HepG2 (cell line): ENCODE data around the gene NFE2L1. TPM values are rescaled to one million over a fixed set of nuclear protein-coding genes. Genes with fewer than 3 reads are reported as not detected.

Experiments
- ATAC-seq: fragments of 200-7000 bp; cut with Tn5 transposase; 3 replicates; pipeline ENCODE4 v1.9.1; 2020; ENCODE audit warnings: mild to moderate bottlenecking, moderate library complexity
- BruUV-seq: library from RNA; stranded (reverse); fragments of 400-500 nt; replicated peaks from 2 replicates; lab custom pipeline; 2021; lab: Mats Ljungman, UMichigan
- CTCF ChIA-PET: fragments of 300-600 bp; formaldehyde crosslinking; extraction: SDS; loops from one replicate; lab custom pipeline; 2021; ENCODE audit warnings: low total read pairs, inconsistent platforms, low intra/inter-chr PET ratio; lab: Yijun Ruan, JAX
- POLR2A ChIA-PET: fragments of 350-600 bp; sonication (Branson Sonifier 250); formaldehyde crosslinking; loops from one replicate; lab custom pipeline; 2020; ENCODE audit warnings: antibody characterized with exemption, inconsistent platforms; lab: Yijun Ruan, JAX
- DNase-seq: peaks from one replicate; pipeline ENCODE4 v3.0.0-alpha.2; 2015; ENCODE audit warnings: low spot score
- FAIRE-seq: peaks from 3 replicates; lab custom pipeline; 2011; peaks lifted over from hg19 to GRCh38; lab: Jason Lieb, UNC
- H2AFZ ChIP-seq: one replicate; pipeline ENCODE4 v1.6.1; 2011; ENCODE audit warnings: low read length, inconsistent platforms
- H3K27ac ChIP-seq: fragments of 300-600 bp; 3 replicates; pipeline ENCODE4 v1.8.0; 2011; ENCODE audit warnings: mixed run types, mild to moderate bottlenecking, mixed read lengths, low read length, inconsistent platforms; ENCODE audit not compliant: insufficient read depth; ENCODE audit errors: extremely low read length
- H3K27me3 ChIP-seq, 2 experiments: fragments of 200-600 bp in 1 of 2; 2 replicates in 1 of 2; 3 replicates in 1 of 2; pipeline versions ENCODE4 v1.6.0 to v1.8.0; 2011; ENCODE audit warnings: low read length in 2 of 2, mild to moderate bottlenecking in 2 of 2, moderate library complexity in 2 of 2, inconsistent platforms in 1 of 2; ENCODE audit not compliant: insufficient read depth in 2 of 2, control insufficient read depth in 1 of 2
- H3K36me3 ChIP-seq, 2 experiments: fragments of 200-600 bp in 1 of 2; replicated peaks in 1 of 2; 2 replicates in 1 of 2; 3 replicates in 1 of 2; pipeline versions ENCODE4 v1.5.1 to v1.8.0; 2011; ENCODE audit warnings: low read length in 2 of 2, inconsistent platforms in 1 of 2; ENCODE audit not compliant: insufficient read depth in 2 of 2, control insufficient read depth in 1 of 2
- H3K4me1 ChIP-seq: 2 replicates; pipeline ENCODE4 v1.5.1; 2012; ENCODE audit warnings: low read length, inconsistent platforms; ENCODE audit not compliant: insufficient read depth
- H3K4me2 ChIP-seq: 2 replicates; pipeline ENCODE4 v1.6.0; 2011; ENCODE audit warnings: low read depth, low read length, inconsistent platforms
- H3K4me3 ChIP-seq, 3 experiments: fragments of 200-600 bp in 1 of 3; sonication (generic), shearing (Covaris generic) in 1 of 3; replicated peaks in 1 of 3; 2 replicates each; pipeline ENCODE4 v1.5.1; 2011 to 2016; ENCODE audit warnings: low read length in 3 of 3, inconsistent platforms in 2 of 3, low read depth in 2 of 3, mild to moderate bottlenecking in 2 of 3, control low read depth in 1 of 3, mixed read lengths in 1 of 3; ENCODE audit not compliant: insufficient read depth in 1 of 3
- H3K79me2 ChIP-seq: one replicate; pipeline ENCODE4 v1.6.1; 2011; ENCODE audit warnings: low read length, inconsistent platforms; ENCODE audit not compliant: insufficient read depth
- H3K9ac ChIP-seq: 2 replicates; pipeline ENCODE4 v1.6.0; 2011; ENCODE audit warnings: mild to moderate bottlenecking, low read depth, low read length, inconsistent platforms; ENCODE audit not compliant: insufficient read depth
- H3K9me3 ChIP-seq: 2 replicates; pipeline ENCODE4 v1.5.1; 2012; ENCODE audit warnings: mild to moderate bottlenecking, low read length
- H4K20me1 ChIP-seq: 2 replicates; pipeline ENCODE4 v1.6.0; 2011; ENCODE audit warnings: inconsistent platforms, mild to moderate bottlenecking, low read length, moderate library complexity; ENCODE audit not compliant: insufficient read depth
- ARNT ChIP-seq: fragments of 450-650 bp; IDR thresholded peaks from 2 replicates; pipeline ENCODE4 v1.6.1; 2017
- FOXA1 ChIP-seq, 2 experiments: fragments of 450-650 bp in 1 of 2; sonication (generic) in 1 of 2; formaldehyde crosslinking in 1 of 2; IDR thresholded peaks; 2 replicates each; pipeline versions ENCODE4 v1.4.0 to v1.6.1; 2016 to 2020; ENCODE audit warnings: missing genetic modification reagents in 1 of 2
- MBNL3 ChIP-seq: fragments of 250-450 bp; sonication (Bioruptor Pico); conservative IDR thresholded peaks from 2 replicates; pipeline ENCODE4 v1.8.0; 2022; ENCODE audit warnings: mild to moderate bottlenecking, inconsistent platforms
- RFX5 ChIP-seq: IDR thresholded peaks from 2 replicates; pipeline ENCODE4 v1.6.1; 2011; ENCODE audit warnings: low read depth, low read length, improper control_type of control experiment
- SOX5 ChIP-seq: IDR thresholded peaks from 2 replicates; pipeline ENCODE4 v1.6.1; 2016; ENCODE audit warnings: borderline replicate concordance
- SP2 ChIP-seq: sonication (generic); formaldehyde crosslinking; IDR thresholded peaks from 2 replicates; pipeline ENCODE4 v1.5.1; 2020; ENCODE audit warnings: mild to moderate bottlenecking, missing genetic modification reagents
- TAF15 ChIP-seq: fragments of 200-400 bp; formaldehyde crosslinking; IDR thresholded peaks from one replicate; pipeline ENCODE4 v1.6.1; 2018; ENCODE audit warnings: mild to moderate bottlenecking, low read depth, low read length; ENCODE audit not compliant: poor library complexity, severe bottlenecking
- TBP ChIP-seq: sonication (generic); formaldehyde crosslinking; IDR thresholded peaks from 2 replicates; pipeline ENCODE4 v1.5.0; 2020; ENCODE audit warnings: missing genetic modification reagents
- ZMYM3 ChIP-seq: sonication (generic); formaldehyde crosslinking; IDR thresholded peaks from 2 replicates; pipeline ENCODE4 v1.5.1; 2020; ENCODE audit warnings: mild to moderate bottlenecking, missing genetic modification reagents
- ZNF768 ChIP-seq: sonication (generic); formaldehyde crosslinking; IDR thresholded peaks from 2 replicates; pipeline ENCODE4 v1.4.0; 2020; ENCODE audit warnings: missing genetic modification reagents
- ZNF777 ChIP-seq: sonication (generic); formaldehyde crosslinking; IDR thresholded peaks from 2 replicates; pipeline ENCODE4 v1.4.0; 2020; ENCODE audit warnings: missing genetic modification reagents
- WGBS: methylation state at CpG from one replicate; pipeline ENCODE4 v1.1.6; 2017; ENCODE audit warnings: low lambda C conversion rate; 5-methylcytosine and 5-hydroxymethylcytosine counted together
- in situ Hi-C: cut with HindIII; loops from 2 replicates; pipeline ENCODE4 v1.10.0; 2017; ENCODE audit warnings: low pct_unique_long_range_greater_than_20kb; ENCODE audit not compliant: extremely low pct_ligation_motif_present
- intact Hi-C: fragments of 100-400 bp; cut with micrococcal nuclease; formaldehyde crosslinking; loops from one replicate; pipeline ENCODE4 v1.10.0; 2022; ENCODE audit not compliant: unreplicated experiment
- polyA plus RNA-seq, 8 experiments: library from polyadenylated mRNA; depleted of rRNA in 3 of 8; stranded (reverse) in 7 of 8; unstranded in 1 of 8; fragments of >200 nt; fragmentation: Illumina TruSeq in 4 of 8; extraction: Trizol in 4 of 8; gene quantifications; 2 replicates each; pipeline versions ENCODE4 v1.2.1 to v1.2.3, GENCODE V29; 2011 to 2016; ENCODE audit warnings: low read depth in 4 of 8, missing spikeins in 1 of 8, mixed read lengths in 1 of 8; ENCODE audit not compliant: insufficient read depth in 1 of 8
- total RNA-seq, 5 experiments: library from RNA; depleted of rRNA; stranded (reverse); fragments of >200 nt; fragmentation: Illumina TruSeq; extraction: Trizol; gene quantifications; 2 replicates each; pipeline ENCODE4 v1.2.3, GENCODE V29; 2016; ENCODE audit warnings: low read depth in 1 of 5
- TF ChIP-seq, protein P1 (sequence below): sonication (generic); formaldehyde crosslinking; IDR thresholded peaks from 2 replicates; pipeline ENCODE4 v1.5.0; 2020; ENCODE audit warnings: mild to moderate bottlenecking, missing genetic modification reagents
- TF ChIP-seq, protein P2 (sequence below): fragments of 450-650 bp; IDR thresholded peaks from 2 replicates; pipeline ENCODE4 v1.6.1; 2016
- TF ChIP-seq, protein P3 (sequence below): sonication (generic); formaldehyde crosslinking; IDR thresholded peaks from 2 replicates; pipeline ENCODE4 v1.4.0; 2020; ENCODE audit warnings: missing genetic modification reagents

The NFE2L1 gene
- total and polyA plus RNA-seq, 2 of the 13 experiments (the other 11 are each of a cell fraction or from before 2014, with no cell fraction given): 67.0 to 234 TPM

DNA sequence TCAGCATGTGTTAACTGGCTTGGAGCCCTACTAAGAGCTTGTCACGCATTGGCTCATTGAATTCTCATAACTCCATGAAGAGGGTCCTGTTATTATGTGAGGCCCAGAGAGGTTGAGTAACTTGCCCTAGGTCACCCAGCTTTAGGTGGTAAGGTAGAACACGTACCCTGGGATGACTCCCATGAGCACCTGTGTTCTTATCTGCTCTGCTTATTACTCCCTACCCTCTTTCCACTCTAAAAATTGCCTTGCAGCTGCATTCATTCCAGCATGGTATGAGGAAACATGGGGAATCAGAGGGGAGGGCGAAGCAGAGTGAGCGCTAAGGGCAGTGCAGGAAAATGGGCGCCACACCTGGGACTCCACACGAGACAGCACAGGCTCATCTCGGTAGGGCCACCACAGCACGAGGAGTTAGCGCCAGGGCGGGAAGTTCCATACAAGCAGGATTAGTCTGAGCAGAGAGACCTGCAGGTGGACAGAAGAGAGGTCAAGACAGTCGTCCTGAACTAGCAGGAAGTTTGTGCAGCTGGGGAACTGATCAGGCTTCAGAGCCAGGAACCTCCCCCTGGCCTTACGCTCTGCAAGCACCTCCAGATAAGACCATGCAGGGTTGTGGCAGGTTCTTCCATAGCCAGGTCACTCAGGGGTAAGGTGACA is 20.7 kb upstream of the NFE2L1 start:
- H3K27me3 ChIP-seq: peaks cover 3 to 28% of the 10 kb centered on the region in 2 experiments; a peak in 4 of 5 replicates
- no peak overlapping the region for H3K4me3 ChIP-seq
- no peak overlapping the region for H3K4me2 ChIP-seq
- in situ Hi-C loops (loop anchor here (5.0 to 10.0 kb wide), 4 partner anchors 45 to 585 kb away; partner anchors contain the start of gene HOXB7), intact Hi-C loops (loop anchor here (5.0 to 10.0 kb wide), 2 partner anchors 427 to 590 kb away; partner anchors contain the start of gene HOXB8)
- H4K20me1 ChIP-seq: no peaks in the 10 kb centered on the region
- no peaks in the 10 kb centered on the region for H3K79me2 ChIP-seq
- no peak overlapping the region for H3K27ac ChIP-seq
- no peak overlapping the region for H3K9ac ChIP-seq
- no peaks in the 10 kb centered on the region for H3K36me3 ChIP-seq
- 42% methylated on average over 12 of the region's 12 CpGs for WGBS
- peaks cover 41% of the 10 kb centered on the region for H3K4me1 ChIP-seq
- no peak for FAIRE-seq
- BruUV-seq: no TSS peak
- DNase-seq: no peak
- no peaks in the 10 kb centered on the region for H3K9me3 ChIP-seq
- POLR2A ChIA-PET: interaction anchor here (1.2 to 3.6 kb wide), 4 partner anchors 21 to 57 kb away, joined by 4 to 35 read pairs (median 8); partner anchors contain the start of genes CDK5RAP3 and NFE2L1
- ATAC-seq: no peak
- H2AFZ ChIP-seq: no peak overlapping the region
- no peak for TF ChIP-seq ZNF777
- TF ChIP-seq SOX5 (CRISPR knock-in tag): no peak
- peak; percentile 56; the same call in 1 of the 2 replicates for TF ChIP-seq ZNF768 (CRISPR knock-in tag)
- TF ChIP-seq ZMYM3 (CRISPR knock-in tag): peak; percentile 44; the same call in 1 of the 2 replicates
- CTCF ChIA-PET: interaction anchor here (4.1 kb wide), 1 partner anchor 46 kb away, joined by 127 read pairs; no protein-coding TSS in a partner anchor

DNA sequence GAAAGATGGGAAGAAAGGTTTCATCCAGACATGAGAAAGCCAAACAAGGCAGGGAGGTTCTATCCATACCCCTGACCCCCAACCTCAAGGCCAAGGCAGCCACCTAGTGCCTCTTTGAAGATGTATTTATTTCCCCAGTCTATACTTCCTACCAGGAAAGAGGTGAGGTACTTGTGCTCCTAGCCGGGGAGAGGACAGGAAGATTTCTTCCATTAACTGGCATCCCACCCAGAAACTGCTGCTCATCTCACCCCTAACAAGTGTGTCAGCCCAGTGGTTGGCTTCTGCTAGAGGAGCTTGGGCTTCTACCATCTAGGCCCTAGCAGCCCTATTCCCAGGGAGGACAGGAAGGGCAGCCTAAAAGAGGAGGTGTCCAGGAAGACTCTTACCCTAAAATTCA is 19.4 kb upstream of the NFE2L1 start:
- ATAC-seq (no peak), FAIRE-seq (no peak), DNase-seq (no peak)
- BruUV-seq: no TSS peak
- WGBS: 25% methylated on average over 1 of the region's 1 CpG
- no peak overlapping the region for H3K9ac ChIP-seq
- no peak overlapping the region for H3K4me3 ChIP-seq
- H3K4me1 ChIP-seq: peaks cover 31% of the 10 kb centered on the region
- ChIA-PET CTCF (no interaction called here), POLR2A (no interaction called here)
- no peak overlapping the region for H3K4me2 ChIP-seq
- H2AFZ ChIP-seq: no peak overlapping the region
- no peaks in the 10 kb centered on the region for H3K36me3 ChIP-seq
- H3K27me3 ChIP-seq: peaks cover 1 to 37% of the 10 kb centered on the region in 2 experiments; a peak in 3 of 5 replicates
- no peak overlapping the region for H3K27ac ChIP-seq
- H4K20me1 ChIP-seq: no peaks in the 10 kb centered on the region
- H3K9me3 ChIP-seq: no peaks in the 10 kb centered on the region
- intact Hi-C loops: loop anchor here (5.0 to 10.0 kb wide), 2 partner anchors 426 to 589 kb away; partner anchors contain the start of gene HOXB8
- in situ Hi-C loops: loop anchor here (5.0 to 10.0 kb wide), 4 partner anchors 44 to 584 kb away; partner anchors contain the start of gene HOXB7
- no peaks in the 10 kb centered on the region for H3K79me2 ChIP-seq
- TF ChIP-seq TBP (CRISPR knock-in tag) (no peak), FOXA1 (IDR thresholded peaks at IDR 0.05) (no peak), FOXA1 (CRISPR knock-in tag; IDR thresholded peaks at IDR 0.05) (no peak), SP2 (CRISPR knock-in tag) (no peak), RFX5 (no peak), ARNT (no peak), MBNL3 (no peak), TAF15 (no peak)
- TF ChIP-seq, protein P1, sequence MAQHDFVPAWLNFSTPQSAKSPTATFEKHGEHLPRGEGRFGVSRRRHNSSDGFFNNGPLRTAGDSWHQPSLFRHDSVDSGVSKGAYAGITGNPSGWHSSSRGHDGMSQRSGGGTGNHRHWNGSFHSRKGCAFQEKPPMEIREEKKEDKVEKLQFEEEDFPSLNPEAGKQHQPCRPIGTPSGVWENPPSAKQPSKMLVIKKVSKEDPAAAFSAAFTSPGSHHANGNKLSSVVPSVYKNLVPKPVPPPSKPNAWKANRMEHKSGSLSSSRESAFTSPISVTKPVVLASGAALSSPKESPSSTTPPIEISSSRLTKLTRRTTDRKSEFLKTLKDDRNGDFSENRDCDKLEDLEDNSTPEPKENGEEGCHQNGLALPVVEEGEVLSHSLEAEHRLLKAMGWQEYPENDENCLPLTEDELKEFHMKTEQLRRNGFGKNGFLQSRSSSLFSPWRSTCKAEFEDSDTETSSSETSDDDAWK (CRISPR knock-in tag): no peak
- TF ChIP-seq, protein P2, sequence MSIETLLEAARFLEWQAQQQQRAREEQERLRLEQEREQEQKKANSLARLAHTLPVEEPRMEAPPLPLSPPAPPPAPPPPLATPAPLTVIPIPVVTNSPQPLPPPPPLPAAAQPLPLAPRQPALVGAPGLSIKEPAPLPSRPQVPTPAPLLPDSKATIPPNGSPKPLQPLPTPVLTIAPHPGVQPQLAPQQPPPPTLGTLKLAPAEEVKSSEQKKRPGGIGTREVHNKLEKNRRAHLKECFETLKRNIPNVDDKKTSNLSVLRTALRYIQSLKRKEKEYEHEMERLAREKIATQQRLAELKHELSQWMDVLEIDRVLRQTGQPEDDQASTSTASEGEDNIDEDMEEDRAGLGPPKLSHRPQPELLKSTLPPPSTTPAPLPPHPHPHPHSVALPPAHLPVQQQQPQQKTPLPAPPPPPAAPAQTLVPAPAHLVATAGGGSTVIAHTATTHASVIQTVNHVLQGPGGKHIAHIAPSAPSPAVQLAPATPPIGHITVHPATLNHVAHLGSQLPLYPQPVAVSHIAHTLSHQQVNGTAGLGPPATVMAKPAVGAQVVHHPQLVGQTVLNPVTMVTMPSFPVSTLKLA: no peak
- TF ChIP-seq, protein P3, sequence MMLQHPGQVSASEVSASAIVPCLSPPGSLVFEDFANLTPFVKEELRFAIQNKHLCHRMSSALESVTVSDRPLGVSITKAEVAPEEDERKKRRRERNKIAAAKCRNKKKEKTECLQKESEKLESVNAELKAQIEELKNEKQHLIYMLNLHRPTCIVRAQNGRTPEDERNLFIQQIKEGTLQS: no peak
